GM10266 (cell line): ENCODE measurements around the gene SDK1.

Source experiments
- DNase-seq: peaks from one replicate; pipeline ENCODE4 v3.0.0; 2012; ENCODE audit errors: extremely low spot score
- CTCF ChIP-seq: IDR thresholded peaks from 2 replicates; pipeline ENCODE4 v1.5.1; 2012; ENCODE audit warnings: mild to moderate bottlenecking, low read depth; ENCODE audit not compliant: control insufficient read depth, insufficient read depth; ENCODE audit errors: missing control alignments

SDK1 gene

GRCh38 chr7:4048336-4048735, 747.3 kb downstream of the SDK1 start:
- TF ChIP-seq CTCF: no peak
- DNase-seq: no peak

DNA sequence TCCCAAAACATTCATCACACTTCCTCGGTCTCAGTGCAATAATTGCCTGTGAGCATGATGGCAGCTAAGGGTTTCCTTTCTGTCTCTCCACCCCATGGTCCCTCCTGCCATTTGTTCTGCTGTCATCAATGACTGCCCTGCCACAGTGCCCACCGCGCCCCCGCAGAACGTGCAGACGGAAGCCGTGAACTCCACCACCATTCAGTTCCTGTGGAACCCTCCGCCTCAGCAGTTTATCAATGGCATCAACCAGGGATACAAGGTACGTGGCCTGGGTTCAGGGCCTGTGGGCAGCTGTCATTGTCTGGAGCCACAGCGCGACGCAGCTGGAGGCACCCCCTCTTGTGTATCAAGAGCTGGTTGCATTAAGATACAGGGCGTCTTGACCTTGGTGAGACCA, 748.1 kb downstream of the SDK1 start:
- no peak for TF ChIP-seq CTCF
- DNase-seq: no peak

GRCh38 chr7:4050126-4050660, 749.1 kb downstream of the SDK1 start:
- DNase-seq: no peak
- TF ChIP-seq CTCF: no peak

GRCh38 chr7:4051696-4052095, 750.6 kb downstream of the SDK1 start:
- no peak for TF ChIP-seq CTCF
- DNase-seq: no peak

GRCh38 chr7:4052130-4052529, 751.1 kb downstream of the SDK1 start:
- TF ChIP-seq CTCF: no peak
- DNase-seq: no peak

- no peak for TF ChIP-seq CTCF
- DNase-seq: no peak
Measured at GRCh38 chr7:4054158-4054557, 753.1 kb downstream of the SDK1 start.

DNA sequence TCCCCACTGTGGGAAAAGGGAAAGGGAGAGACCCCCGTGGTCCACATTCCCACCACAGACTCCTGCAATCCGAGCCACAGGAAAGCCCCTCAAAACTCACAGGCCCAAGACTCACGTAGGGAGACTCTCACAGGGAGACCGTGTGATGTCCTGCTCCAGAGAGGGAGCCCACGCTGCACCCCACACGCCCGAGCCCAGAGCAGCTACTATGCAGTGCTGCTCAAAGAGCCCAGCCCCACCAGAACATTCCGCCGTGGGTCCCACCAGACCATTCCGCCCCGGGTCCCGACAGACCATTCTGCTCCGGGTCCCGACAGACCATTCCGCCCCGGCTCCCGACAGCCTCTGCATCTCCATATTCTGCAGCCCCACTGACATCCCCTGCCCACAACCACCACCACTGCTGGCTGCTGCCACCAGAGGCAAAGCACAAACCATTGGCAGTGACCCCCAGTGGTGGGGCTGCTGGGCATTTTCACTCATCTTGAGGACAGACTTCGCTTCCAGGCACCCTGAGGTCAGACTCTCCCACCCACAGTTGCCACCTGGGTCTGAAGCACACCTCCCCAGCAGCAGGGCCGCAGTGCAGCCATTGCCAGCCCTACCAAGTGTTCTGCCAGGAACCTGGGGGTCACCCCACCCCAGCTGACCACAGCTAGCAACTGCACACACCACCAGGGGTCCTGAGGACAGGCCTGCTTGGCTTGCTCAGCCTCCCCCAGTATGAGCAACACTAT, 755.7 kb downstream of the SDK1 start:
- TF ChIP-seq CTCF: no peak
- DNase-seq: no peak
